Keratinocyte (primary cell): ENCODE results near the gene NREP.

Source experiments
- EZH2 ChIP-seq: IDR thresholded peaks from one replicate; pipeline ENCODE4 v1.6.1; 2012; ENCODE audit warnings: inconsistent platforms, mild to moderate bottlenecking, low read length, moderate library complexity
- TF ChIP-seq, protein P1 (sequence below), 3 experiments: IDR thresholded peaks in 1 of 3; conservative IDR thresholded peaks in 1 of 3; optimal IDR thresholded peaks in 1 of 3; 2 replicates in 2 of 3; 3 replicates in 1 of 3; pipeline versions ENCODE3 to v1.5.1; 2011; ENCODE audit warnings: low read length in 3 of 3, mild to moderate bottlenecking in 3 of 3, moderate library complexity in 2 of 3, control low read depth in 1 of 3, inconsistent platforms in 1 of 3; ENCODE audit not compliant: insufficient read depth in 2 of 3; ENCODE audit errors: extremely low read depth in 1 of 3

DNA sequence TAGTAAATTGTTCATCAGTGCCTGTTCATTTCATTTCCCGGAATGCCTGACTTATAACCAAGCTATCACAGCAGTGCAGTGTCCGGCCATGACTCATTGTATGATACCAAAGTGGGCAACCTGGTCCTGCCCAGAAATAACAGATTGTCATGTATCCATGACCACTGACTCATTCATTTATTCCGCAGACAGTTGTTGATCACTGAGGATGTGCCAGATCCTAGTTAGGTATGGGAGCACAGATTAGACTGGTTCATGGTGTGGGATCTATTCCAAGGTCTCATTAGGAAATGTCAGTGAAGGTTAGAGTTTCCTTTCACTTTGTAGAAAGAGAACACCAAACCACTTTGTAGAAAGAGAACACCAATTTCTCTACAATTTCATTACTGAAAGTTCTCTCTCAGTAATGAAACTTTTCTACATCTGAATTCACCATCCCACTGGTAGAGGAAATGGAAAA, 8.7 kb downstream of the NREP start:
- TF ChIP-seq, protein P1, sequence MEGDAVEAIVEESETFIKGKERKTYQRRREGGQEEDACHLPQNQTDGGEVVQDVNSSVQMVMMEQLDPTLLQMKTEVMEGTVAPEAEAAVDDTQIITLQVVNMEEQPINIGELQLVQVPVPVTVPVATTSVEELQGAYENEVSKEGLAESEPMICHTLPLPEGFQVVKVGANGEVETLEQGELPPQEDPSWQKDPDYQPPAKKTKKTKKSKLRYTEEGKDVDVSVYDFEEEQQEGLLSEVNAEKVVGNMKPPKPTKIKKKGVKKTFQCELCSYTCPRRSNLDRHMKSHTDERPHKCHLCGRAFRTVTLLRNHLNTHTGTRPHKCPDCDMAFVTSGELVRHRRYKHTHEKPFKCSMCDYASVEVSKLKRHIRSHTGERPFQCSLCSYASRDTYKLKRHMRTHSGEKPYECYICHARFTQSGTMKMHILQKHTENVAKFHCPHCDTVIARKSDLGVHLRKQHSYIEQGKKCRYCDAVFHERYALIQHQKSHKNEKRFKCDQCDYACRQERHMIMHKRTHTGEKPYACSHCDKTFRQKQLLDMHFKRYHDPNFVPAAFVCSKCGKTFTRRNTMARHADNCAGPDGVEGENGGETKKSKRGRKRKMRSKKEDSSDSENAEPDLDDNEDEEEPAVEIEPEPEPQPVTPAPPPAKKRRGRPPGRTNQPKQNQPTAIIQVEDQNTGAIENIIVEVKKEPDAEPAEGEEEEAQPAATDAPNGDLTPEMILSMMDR (optimal IDR thresholded peaks at IDR 0.05 in 1 of 3, IDR thresholded peaks at IDR 0.05 in 1 of 3, conservative IDR thresholded peaks at IDR 0.05 in 1 of 3; ENCODE audit: extremely low read depth in 1 of 3, insufficient read depth in 2 of 3, low read length in 3 of 3): no peak
- TF ChIP-seq EZH2: no peak
